ENCODE data around the gene CERK.

The CERK gene

DNA sequence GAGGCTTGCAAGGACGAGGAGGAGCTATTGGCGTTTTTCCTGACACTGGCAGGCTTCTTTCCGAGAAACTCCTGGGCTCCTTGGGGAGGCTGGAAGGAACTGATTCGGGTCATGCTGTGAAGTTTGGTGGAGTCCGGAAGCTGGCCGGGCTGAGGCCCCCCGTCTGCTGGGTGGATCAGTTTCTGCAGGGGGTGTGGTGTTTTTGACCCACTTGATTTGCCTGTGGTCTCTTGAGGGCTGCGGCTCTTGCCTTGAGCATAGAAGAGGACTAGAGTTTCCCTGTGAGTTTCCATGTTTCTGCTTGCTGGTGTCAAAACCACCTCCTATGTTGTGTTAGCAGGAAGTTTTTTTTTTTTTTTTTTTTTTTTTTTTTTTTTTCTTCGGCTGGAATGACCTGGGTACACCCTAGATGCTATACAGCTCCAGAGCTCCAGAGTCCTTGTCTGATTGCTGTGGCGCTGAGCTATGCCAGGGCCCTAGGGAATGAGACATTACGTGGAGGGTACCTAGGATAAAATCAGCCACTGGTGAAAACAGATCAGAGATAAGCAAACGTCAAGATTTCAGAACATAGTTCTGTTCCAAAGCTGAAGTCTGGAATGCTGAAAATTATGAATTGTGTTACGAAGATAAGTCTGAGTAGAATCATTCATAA lies 25.1 kb upstream of the CERK start (continued):
- TF ChIP-seq, protein P1, sequence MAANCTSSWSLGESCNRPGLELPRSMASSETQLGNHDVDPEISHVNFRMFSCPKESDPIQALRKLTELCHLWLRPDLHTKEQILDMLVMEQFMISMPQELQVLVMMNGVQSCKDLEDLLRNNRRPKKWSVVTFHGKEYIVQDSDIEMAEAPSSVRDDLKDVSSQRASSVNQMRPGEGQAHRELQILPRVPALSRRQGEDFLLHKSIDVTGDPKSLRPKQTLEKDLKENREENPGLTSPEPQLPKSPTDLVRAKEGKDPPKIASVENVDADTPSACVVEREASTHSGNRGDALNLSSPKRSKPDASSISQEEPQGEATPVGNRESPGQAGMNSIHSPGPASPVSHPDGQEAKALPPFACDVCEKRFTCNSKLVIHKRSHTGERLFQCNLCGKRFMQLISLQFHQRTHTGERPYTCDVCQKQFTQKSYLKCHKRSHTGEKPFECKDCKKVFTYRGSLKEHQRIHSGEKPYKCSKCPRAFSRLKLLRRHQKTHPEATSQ (tag by site-specific recombination; IDR thresholded peaks at IDR 0.05) = no peak
- TF ChIP-seq, protein P2, sequence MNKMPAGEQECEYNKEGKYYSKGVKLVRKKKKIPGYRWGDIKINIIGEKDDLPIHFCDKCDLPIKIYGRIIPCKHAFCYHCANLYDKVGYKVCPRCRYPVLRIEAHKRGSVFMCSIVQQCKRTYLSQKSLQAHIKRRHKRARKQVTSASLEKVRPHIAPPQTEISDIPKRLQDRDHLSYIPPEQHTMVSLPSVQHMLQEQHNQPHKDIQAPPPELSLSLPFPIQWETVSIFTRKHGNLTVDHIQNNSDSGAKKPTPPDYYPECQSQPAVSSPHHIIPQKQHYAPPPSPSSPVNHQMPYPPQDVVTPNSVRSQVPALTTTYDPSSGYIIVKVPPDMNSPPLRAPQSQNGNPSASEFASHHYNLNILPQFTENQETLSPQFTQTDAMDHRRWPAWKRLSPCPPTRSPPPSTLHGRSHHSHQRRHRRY (tag by site-specific recombination; IDR thresholded peaks at IDR 0.05) = no peak
- TF ChIP-seq, protein P3, sequence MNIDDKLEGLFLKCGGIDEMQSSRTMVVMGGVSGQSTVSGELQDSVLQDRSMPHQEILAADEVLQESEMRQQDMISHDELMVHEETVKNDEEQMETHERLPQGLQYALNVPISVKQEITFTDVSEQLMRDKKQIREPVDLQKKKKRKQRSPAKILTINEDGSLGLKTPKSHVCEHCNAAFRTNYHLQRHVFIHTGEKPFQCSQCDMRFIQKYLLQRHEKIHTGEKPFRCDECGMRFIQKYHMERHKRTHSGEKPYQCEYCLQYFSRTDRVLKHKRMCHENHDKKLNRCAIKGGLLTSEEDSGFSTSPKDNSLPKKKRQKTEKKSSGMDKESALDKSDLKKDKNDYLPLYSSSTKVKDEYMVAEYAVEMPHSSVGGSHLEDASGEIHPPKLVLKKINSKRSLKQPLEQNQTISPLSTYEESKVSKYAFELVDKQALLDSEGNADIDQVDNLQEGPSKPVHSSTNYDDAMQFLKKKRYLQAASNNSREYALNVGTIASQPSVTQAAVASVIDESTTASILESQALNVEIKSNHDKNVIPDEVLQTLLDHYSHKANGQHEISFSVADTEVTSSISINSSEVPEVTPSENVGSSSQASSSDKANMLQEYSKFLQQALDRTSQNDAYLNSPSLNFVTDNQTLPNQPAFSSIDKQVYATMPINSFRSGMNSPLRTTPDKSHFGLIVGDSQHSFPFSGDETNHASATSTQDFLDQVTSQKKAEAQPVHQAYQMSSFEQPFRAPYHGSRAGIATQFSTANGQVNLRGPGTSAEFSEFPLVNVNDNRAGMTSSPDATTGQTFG (tag by site-specific recombination; IDR thresholded peaks at IDR 0.05; ENCODE audit: borderline replicate concordance) = no peak
- no peak for TF ChIP-seq ZNF777 (tag by site-specific recombination; IDR thresholded peaks at IDR 0.05; ENCODE audit: borderline replicate concordance)
- TF ChIP-seq, protein P4, sequence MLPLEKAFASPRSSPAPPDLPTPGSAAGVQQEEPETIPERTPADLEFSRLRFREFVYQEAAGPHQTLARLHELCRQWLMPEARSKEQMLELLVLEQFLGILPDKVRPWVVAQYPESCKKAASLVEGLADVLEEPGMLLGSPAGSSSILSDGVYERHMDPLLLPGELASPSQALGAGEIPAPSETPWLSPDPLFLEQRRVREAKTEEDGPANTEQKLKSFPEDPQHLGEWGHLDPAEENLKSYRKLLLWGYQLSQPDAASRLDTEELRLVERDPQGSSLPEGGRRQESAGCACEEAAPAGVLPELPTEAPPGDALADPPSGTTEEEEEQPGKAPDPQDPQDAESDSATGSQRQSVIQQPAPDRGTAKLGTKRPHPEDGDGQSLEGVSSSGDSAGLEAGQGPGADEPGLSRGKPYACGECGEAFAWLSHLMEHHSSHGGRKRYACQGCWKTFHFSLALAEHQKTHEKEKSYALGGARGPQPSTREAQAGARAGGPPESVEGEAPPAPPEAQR (tag by site-specific recombination; IDR thresholded peaks at IDR 0.05) = no peak
- no peak for TF ChIP-seq ZNF211 (tag by site-specific recombination; IDR thresholded peaks at IDR 0.05; ENCODE audit: low read depth)
- TF ChIP-seq, protein P5, sequence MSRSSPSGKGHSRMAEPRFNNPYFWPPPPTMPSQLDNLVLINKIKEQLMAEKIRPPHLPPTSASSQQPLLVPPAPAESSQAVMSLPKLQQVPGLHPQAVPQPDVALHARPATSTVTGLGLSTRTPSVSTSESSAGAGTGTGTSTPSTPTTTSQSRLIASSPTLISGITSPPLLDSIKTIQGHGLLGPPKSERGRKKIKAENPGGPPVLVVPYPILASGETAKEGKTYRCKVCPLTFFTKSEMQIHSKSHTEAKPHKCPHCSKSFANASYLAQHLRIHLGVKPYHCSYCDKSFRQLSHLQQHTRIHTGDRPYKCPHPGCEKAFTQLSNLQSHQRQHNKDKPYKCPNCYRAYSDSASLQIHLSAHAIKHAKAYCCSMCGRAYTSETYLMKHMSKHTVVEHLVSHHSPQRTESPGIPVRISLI (tag by site-specific recombination; IDR thresholded peaks at IDR 0.05) = peak; percentile 83
- no peak for TF ChIP-seq ZNF621 (tag by site-specific recombination; IDR thresholded peaks at IDR 0.05)

DNA sequence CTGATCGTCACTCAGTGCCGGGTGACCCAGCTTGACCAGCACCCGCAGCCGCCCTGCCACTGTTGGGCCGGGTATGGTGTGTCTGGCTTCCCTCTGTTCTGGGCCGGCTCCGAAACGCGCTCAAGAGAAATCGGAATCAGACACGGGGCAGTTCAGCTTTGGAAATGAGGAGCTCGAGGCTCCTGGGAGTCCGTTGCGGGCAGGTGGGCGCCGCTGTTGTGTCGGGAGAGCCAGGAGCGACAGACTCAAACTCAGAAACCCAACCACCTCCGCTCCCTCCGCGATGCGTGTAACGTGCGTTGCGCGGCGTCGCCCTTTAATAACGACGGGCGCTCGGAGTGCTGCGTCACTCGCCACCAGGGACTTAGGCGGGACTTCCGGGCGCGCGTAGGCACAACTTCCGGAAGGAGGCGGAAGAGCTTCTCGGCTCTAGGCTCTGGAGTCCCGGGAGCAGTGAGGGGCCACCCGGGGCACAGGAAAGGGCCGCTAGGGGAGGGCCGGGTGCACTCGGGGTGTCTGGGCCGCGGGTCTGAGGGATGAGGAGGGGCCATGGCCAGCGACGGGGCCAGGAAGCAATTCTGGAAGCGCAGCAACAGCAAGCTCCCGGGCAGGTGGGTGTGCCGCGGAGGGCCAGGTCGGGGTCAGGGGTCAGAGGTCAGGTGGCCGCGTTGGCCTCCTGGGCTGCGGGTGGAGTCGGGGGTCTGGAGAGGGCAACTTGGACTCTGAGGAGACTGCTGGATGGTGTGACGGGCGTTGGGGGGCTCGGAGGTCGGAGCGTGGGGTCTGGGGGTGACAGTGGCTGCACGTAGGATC lies 24.4 kb upstream of the CERK start, which contains the start of gene TBC1D22A:
TSS of gene TBC1D22A (plus strand) at position 413 of the 813 bp plus-strand sequence. CDS start at position 550, 137 bp downstream.
- Histone ChIP-seq H3K9me3 (ENCODE audit: control insufficient read depth, insufficient read depth, low read depth, low read length) (no peaks in the 10 kb centered on the region), H3K36me3 (ENCODE audit: control insufficient read depth in 2 of 2, insufficient read depth in 1 of 2, low read length in 2 of 2) (peaks cover 0 to 14% of the 10 kb centered on the region in 2 experiments; a peak in 2 of 3 replicates), H3K27ac (ENCODE audit: extremely low read depth, low read depth, low read length) (peak within 1 kb of the TSS; percentile 91), H3K4me3 (ENCODE audit: low read depth, low read length) (peak within 1 kb of the TSS; percentile 77), H3K4me1 (ENCODE audit: control insufficient read depth, insufficient read depth, low read length) (peaks cover 3% of the 10 kb centered on the region; the same call in 1 of the 2 replicates)
- CTCF ChIA-PET = interaction anchor here (0.6 to 12.2 kb wide), 9 partner anchors 11 to 1861 kb away, joined by 3 to 223 read pairs (median 3); no protein-coding TSS in a partner anchor
- POLR2A ChIA-PET = interaction anchor here (0.7 to 2.4 kb wide), 27 partner anchors 8 to 199 kb away, joined by 3 to 86 read pairs (median 5); no protein-coding TSS in a partner anchor
- TF ChIP-seq MEIS1 (CRISPR knock-in tag; IDR thresholded peaks at IDR 0.05; ENCODE audit: borderline replicate concordance) (no peak; the same call in 1 of the 2 replicates), SP3 (tag by site-specific recombination; IDR thresholded peaks at IDR 0.05) (peak; percentile 69), ZNF48 (tag by site-specific recombination; IDR thresholded peaks at IDR 0.05) (no peak), ZBTB20 (tag by site-specific recombination; IDR thresholded peaks at IDR 0.05) (peak; percentile 88), ZSCAN30 (tag by site-specific recombination; IDR thresholded peaks at IDR 0.05) (peak; percentile 15; the same call in 1 of the 2 replicates), ZNF10 (tag by site-specific recombination; IDR thresholded peaks at IDR 0.05) (no peak), YY2 (tag by site-specific recombination; IDR thresholded peaks at IDR 0.05) (0 out of 2 replicates have a peak, but pooled peaks have one; percentile 27), ZNF843 (tag by site-specific recombination; IDR thresholded peaks at IDR 0.05) (no peak), YY1 (tag by site-specific recombination; IDR thresholded peaks at IDR 0.05) (no peak), ZFP41 (tag by site-specific recombination; IDR thresholded peaks at IDR 0.05; ENCODE audit: borderline replicate concordance) (no peak), ZNF174 (tag by site-specific recombination; IDR thresholded peaks at IDR 0.05) (no peak), HOXA7 (CRISPR knock-in tag; IDR thresholded peaks at IDR 0.05; ENCODE audit: borderline replicate concordance) (no peak)
- TF ChIP-seq, protein P6, sequence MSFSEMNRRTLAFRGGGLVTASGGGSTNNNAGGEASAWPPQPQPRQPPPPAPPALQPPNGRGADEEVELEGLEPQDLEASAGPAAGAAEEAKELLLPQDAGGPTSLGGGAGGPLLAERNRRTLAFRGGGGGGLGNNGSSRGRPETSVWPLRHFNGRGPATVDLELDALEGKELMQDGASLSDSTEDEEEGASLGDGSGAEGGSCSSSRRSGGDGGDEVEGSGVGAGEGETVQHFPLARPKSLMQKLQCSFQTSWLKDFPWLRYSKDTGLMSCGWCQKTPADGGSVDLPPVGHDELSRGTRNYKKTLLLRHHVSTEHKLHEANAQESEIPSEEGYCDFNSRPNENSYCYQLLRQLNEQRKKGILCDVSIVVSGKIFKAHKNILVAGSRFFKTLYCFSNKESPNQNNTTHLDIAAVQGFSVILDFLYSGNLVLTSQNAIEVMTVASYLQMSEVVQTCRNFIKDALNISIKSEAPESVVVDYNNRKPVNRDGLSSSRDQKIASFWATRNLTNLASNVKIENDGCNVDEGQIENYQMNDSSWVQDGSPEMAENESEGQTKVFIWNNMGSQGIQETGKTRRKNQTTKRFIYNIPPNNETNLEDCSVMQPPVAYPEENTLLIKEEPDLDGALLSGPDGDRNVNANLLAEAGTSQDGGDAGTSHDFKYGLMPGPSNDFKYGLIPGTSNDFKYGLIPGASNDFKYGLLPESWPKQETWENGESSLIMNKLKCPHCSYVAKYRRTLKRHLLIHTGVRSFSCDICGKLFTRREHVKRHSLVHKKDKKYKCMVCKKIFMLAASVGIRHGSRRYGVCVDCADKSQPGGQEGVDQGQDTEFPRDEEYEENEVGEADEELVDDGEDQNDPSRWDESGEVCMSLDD (tag by site-specific recombination; IDR thresholded peaks at IDR 0.05) = peak; percentile 96
- TF ChIP-seq, protein P7, sequence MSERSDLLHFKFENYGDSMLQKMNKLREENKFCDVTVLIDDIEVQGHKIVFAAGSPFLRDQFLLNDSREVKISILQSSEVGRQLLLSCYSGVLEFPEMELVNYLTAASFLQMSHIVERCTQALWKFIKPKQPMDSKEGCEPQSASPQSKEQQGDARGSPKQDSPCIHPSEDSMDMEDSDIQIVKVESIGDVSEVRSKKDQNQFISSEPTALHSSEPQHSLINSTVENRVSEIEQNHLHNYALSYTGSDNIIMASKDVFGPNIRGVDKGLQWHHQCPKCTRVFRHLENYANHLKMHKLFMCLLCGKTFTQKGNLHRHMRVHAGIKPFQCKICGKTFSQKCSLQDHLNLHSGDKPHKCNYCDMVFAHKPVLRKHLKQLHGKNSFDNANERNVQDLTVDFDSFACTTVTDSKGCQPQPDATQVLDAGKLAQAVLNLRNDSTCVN (tag by site-specific recombination; optimal IDR thresholded peaks at IDR 0.05) = peak; percentile 85

All from HEK293 (cell line).